Heart right ventricle (tissue), 16 donors: ENCODE measurements around the gene POU6F2. TPM values are rescaled to one million over a fixed set of nuclear protein-coding genes. Genes with fewer than 3 reads are reported as not detected.
A peak's percentile ranks its signal among the peaks of the same experiment; 100 is the strongest.
"Not testable (repeated sequence)": the region's sequence is repeated elsewhere in the genome, so short reads cannot be mapped to it uniquely, and the experiment has no call there.

Experiments used
- ATAC-seq, 8 donors: fragments of 200-7000 bp; cut with Tn5 transposase; one replicate each; pipeline ENCODE4 v1.9.1; 2020; ENCODE audit warnings: mild to moderate bottlenecking in 8 of 8, moderate library complexity in 8 of 8, moderate number of reproducible peaks in 1 of 8
- DNase-seq, 2 donors: peaks; one replicate each; pipeline ENCODE4 v3.0.0-alpha.2; 2020
- H3K27ac ChIP-seq, 10 donors: fragments of 200-600 bp; sonication (generic) in 2 of 10; one replicate each; pipeline versions ENCODE4 v1.5.0 to v1.8.0; 2020 to 2022; ENCODE audit warnings: mild to moderate bottlenecking in 3 of 10
- H3K27me3 ChIP-seq, 7 donors: fragments of 200-600 bp; one replicate each; pipeline ENCODE4 v1.8.0; 2021 to 2022; ENCODE audit warnings: mild to moderate bottlenecking in 2 of 7
- H3K36me3 ChIP-seq, 9 donors: fragments of 200-600 bp; sonication (generic) in 1 of 9; one replicate each; pipeline versions ENCODE4 v1.5.0 to v1.8.0; 2020 to 2022; ENCODE audit warnings: mild to moderate bottlenecking in 2 of 9
- H3K4me1 ChIP-seq, 9 donors: fragments of 200-600 bp; sonication (generic) in 1 of 9; one replicate each; pipeline versions ENCODE4 v1.5.0 to v1.8.0; 2020 to 2022; ENCODE audit warnings: mild to moderate bottlenecking in 4 of 9
- H3K4me3 ChIP-seq, 10 donors: fragments of 200-600 bp; sonication (generic) in 2 of 10; one replicate each; pipeline versions ENCODE4 v1.5.0 to v1.8.0; 2020 to 2022; ENCODE audit warnings: mild to moderate bottlenecking in 7 of 10, moderate library complexity in 2 of 10
- H3K9me3 ChIP-seq, 11 donors: fragments of 200-600 bp in 10 of 11; sonication (generic) in 2 of 11; one replicate each; pipeline versions ENCODE4 v1.5.0 to v1.8.0; 2013 to 2022; ENCODE audit warnings: mild to moderate bottlenecking in 2 of 11, control low read depth in 1 of 11, moderate library complexity in 1 of 11
- WGBS, 2 donors: extraction: QIAGEN DNeasy Blood & Tissue Kit; methylation state at CpG; one replicate each; pipeline ENCODE4 v1.1.7; 2013; ENCODE audit warnings: inconsistent platforms in 1 of 2; 5-methylcytosine and 5-hydroxymethylcytosine counted together
- intact Hi-C, 10 donors: fragments of 100-400 bp; cut with DNase I; formaldehyde crosslinking; loops; one replicate each; pipeline versions ENCODE4 v1.11.1 to v1.14.2; 2022
- polyA plus RNA-seq, 2 donors: library from polyadenylated mRNA; stranded (reverse); fragments of 200-250 nt; gene quantifications; one replicate each; pipeline ENCODE4 v1.2.3, GENCODE V29; 2013
- total RNA-seq, 10 donors: library from RNA; stranded (reverse); fragmentation: NEBNext Ultra II Directional in 3 of 10; extraction: Animal tissue kit (Norgen Biotek cat#: 25700) in 3 of 10; gene quantifications; one replicate each; pipeline versions ENCODE4 v1.2.1 to v1.2.4, GENCODE V29; 2021 to 2023
- TF ChIP-seq, protein P1 (sequence below), 9 donors: fragments of 200-600 bp; sonication (generic) in 2 of 9; IDR thresholded peaks; one replicate each; pipeline versions ENCODE4 v1.5.0 to v1.8.0; 2021 to 2022; ENCODE audit warnings: antibody characterized with exemption in 9 of 9, mild to moderate bottlenecking in 5 of 9, moderate library complexity in 1 of 9
- donor health status: Arrhythmogenic right ventricular cardiomyopathy.
- donor health status: ischemic (EF 13 %, LVEDD 7.1; RV severe dilation, severe dysfunction).
- donor health status: healthy with polysubstance abuse.
- donor health status: DM: no; HTN: yes; CAD: no.
- donor health status: DM: no; HTN: no; CAD: no.
- donor health status: ischemic (EF 25% LVEDD 6.9; RV normal size, moderate dysfunction).
- donor health status: ischemic (EF 25% LVEDD 5.7; RV mildly dilated, moderate dysfunction).
- donor health status: healthy.
- donor health status: DM: yes; HTN: yes; CAD: no.
- donor health status: Ischemic cardiomyopathy.
- donor health status: ischemic (EF 35%, LVEDD 5.7; RV mildly dilated, moderate dysfunction).
- donor health status: nonischemic (EF 11% LVEDD 7.7; RV severe dilation, severe dysfunction).
- donor health status: DM: yes; HTN: yes; CAD: no.
- donor health status: PGD.
- donor health status: ischemic (EF 29% LVEDD 5.4; RV normal size, mild dysfunction).
- donor health status: nonischemic (EF 23%, LVEDD 6.1; RV moderate dilation, normal function).

POU6F2 gene
- total and polyA plus RNA-seq, 12 donors, result under 0.01 to 0.83 (median 0.34) TPM

- H3K27ac ChIP-seq, result no peak overlapping the region
- no peak for DNase-seq
- TF ChIP-seq, protein P1, sequence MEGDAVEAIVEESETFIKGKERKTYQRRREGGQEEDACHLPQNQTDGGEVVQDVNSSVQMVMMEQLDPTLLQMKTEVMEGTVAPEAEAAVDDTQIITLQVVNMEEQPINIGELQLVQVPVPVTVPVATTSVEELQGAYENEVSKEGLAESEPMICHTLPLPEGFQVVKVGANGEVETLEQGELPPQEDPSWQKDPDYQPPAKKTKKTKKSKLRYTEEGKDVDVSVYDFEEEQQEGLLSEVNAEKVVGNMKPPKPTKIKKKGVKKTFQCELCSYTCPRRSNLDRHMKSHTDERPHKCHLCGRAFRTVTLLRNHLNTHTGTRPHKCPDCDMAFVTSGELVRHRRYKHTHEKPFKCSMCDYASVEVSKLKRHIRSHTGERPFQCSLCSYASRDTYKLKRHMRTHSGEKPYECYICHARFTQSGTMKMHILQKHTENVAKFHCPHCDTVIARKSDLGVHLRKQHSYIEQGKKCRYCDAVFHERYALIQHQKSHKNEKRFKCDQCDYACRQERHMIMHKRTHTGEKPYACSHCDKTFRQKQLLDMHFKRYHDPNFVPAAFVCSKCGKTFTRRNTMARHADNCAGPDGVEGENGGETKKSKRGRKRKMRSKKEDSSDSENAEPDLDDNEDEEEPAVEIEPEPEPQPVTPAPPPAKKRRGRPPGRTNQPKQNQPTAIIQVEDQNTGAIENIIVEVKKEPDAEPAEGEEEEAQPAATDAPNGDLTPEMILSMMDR (IDR thresholded peaks at IDR 0.05), result no peak
- H3K9me3 ChIP-seq, result peaks cover 0 to 9% (median 0%) of the 10 kb centered on the region in 11 donors
- ATAC-seq, result no peak
- peaks cover 0 to 6% (median 0%) of the 10 kb centered on the region in 7 donors for H3K27me3 ChIP-seq
- no peaks in the 10 kb centered on the region for H3K4me1 ChIP-seq
- no peaks in the 10 kb centered on the region for H3K36me3 ChIP-seq
- no peak overlapping the region for H3K4me3 ChIP-seq
- 89 to 92% methylated on average over 4 of the region's 4 CpGs for WGBS, 2 donors
- intact Hi-C loops, result no loop called here
These were observed 346.5 kb downstream of the POU6F2 start for GRCh38 chr7:39324139-39324760.

- peak in 1 of 8 donors; percentile 11 for ATAC-seq
- H3K27ac ChIP-seq, H3K4me3 ChIP-seq, DNase-seq, H3K27me3 ChIP-seq, H3K9me3 ChIP-seq, H3K4me1 ChIP-seq, H3K36me3 ChIP-seq, intact Hi-C loops: not testable (repeated sequence)
- 70 to 75% methylated on average over 13 of the region's 13 CpGs for WGBS, 2 donors
These were observed 353.9 kb downstream of the POU6F2 start for GRCh38 chr7:39331607-39332006.

DNA sequence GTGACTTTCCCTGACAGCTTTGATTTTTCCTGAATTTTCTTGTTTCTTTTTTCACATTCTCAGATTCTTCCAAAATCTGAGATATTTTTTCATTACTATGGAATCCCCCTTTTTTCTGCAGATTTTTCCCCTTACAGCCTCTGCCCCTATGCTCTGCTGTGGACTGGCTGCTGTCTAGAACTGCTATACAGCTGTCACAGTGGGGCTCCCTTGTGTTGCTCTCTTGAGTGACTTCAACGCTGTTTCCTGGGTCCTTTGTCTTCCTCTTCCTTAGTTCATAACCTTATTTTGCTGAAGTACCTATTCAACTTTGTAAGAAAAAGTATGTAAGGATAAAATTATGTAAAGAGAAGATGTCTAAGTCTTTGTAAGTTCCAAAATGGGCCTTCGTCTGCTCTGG is 354.4 kb downstream of the POU6F2 start:
- Histone ChIP-seq H3K36me3 (no peaks in the 10 kb centered on the region), H3K27me3 (peaks cover 0 to 10% (median 0%) of the 10 kb centered on the region in 7 donors), H3K27ac (no peak overlapping the region), H3K9me3 (no peaks in the 10 kb centered on the region), H3K4me3 (no peak overlapping the region), H3K4me1 (no peaks in the 10 kb centered on the region)
- intact Hi-C loops, result no loop called here
- no peak for DNase-seq
- TF ChIP-seq, protein P1 (IDR thresholded peaks at IDR 0.05), result no peak
- no peak for ATAC-seq
- WGBS, 2 donors, result 65 to 69% methylated on average over 2 of the region's 2 CpGs

DNA sequence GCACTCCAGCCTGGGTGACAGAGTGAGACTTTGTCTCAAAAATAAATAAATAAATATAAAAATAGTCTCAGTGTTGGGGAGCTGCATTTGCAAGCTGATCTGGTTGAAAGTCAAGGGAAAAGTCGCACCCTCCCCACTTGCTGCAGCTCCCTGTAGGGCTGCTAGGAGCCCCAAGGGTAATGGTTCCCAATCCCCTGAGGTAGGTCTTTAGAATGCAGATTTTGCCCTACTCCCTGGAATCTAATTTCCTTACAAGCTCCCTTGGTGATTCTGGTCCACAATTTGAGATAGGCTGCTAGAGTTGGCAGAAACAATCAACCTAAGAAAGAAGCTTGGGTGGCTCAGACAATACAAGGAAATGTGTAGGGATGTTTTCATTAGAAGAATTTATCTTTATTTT is 356.0 kb downstream of the POU6F2 start:
- Histone ChIP-seq H3K36me3 (no peaks in the 10 kb centered on the region), H3K27me3 (peaks cover 0 to 16% (median 0%) of the 10 kb centered on the region in 7 donors), H3K27ac (no peak overlapping the region), H3K9me3 (no peaks in the 10 kb centered on the region), H3K4me1 (no peaks in the 10 kb centered on the region), H3K4me3 (no peak overlapping the region)
- TF ChIP-seq, protein P1 (IDR thresholded peaks at IDR 0.05), result no peak
- intact Hi-C loops, result no loop called here
- WGBS, 2 donors, result 65 to 80% methylated on average over 1 of the region's 1 CpG
- ATAC-seq, result no peak
- DNase-seq, result no peak

DNA sequence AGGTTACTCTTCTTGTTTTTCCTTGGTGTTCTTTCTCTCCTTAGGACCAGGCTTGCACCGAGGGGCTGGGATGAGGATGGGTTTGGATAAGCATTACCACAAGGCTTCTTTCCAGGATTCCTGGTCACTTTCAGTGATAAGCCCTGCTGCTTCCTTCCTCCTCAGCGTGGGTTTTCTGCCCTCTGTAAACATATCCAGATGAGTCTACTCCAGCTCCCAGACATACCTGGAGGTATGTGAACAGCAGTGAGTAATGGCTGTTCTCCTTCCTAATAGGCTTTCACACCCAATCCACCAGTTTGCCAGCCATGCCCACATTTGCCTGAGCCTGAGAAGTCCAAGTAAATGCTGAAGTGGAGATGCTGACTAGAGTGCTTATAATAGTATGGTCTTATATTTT is 358.7 kb downstream of the POU6F2 start:
- ATAC-seq, result no peak
- no peak overlapping the region for H3K27ac ChIP-seq
- intact Hi-C loops, result no loop called here
- WGBS, 2 donors, result 31 to 35% methylated on average over 2 of the region's 2 CpGs
- peaks cover 0 to 16% (median 0%) of the 10 kb centered on the region in 7 donors for H3K27me3 ChIP-seq
- no peaks in the 10 kb centered on the region for H3K36me3 ChIP-seq
- H3K4me1 ChIP-seq, result no peaks in the 10 kb centered on the region
- TF ChIP-seq, protein P1 (IDR thresholded peaks at IDR 0.05), result no peak
- DNase-seq, result no peak
- no peaks in the 10 kb centered on the region for H3K9me3 ChIP-seq
- no peak overlapping the region for H3K4me3 ChIP-seq
